Trophoblast cell (in vitro differentiated cells and primary cell): Measurements from ENCODE around the gene WTIP.

Experiments
- DNase-seq, 2 donors: peaks; one replicate each; pipeline ENCODE4 v3.0.0-alpha.2; 2016
- H2AFZ ChIP-seq: 2 replicates; pipeline ENCODE4 v1.6.1; 2013; ENCODE audit warnings: low read length, moderate library complexity, mild to moderate bottlenecking; ENCODE audit not compliant: insufficient read depth, poor library complexity
- H2AK5ac ChIP-seq: 2 replicates; pipeline ENCODE4 v1.6.1; 2013; ENCODE audit warnings: mild to moderate bottlenecking, low read length
- H2BK120ac ChIP-seq: 2 replicates; pipeline ENCODE4 v1.6.1; 2013; ENCODE audit warnings: low read length, mild to moderate bottlenecking, moderate library complexity; ENCODE audit not compliant: insufficient read depth, poor library complexity
- H2BK12ac ChIP-seq: 2 replicates; pipeline ENCODE4 v1.6.1; 2013; ENCODE audit warnings: mild to moderate bottlenecking, low read length, moderate library complexity
- H2BK5ac ChIP-seq: 2 replicates; pipeline ENCODE4 v1.6.1; 2013; ENCODE audit warnings: low read length, low read depth, moderate library complexity, mild to moderate bottlenecking; ENCODE audit not compliant: poor library complexity
- H3K14ac ChIP-seq: 2 replicates; pipeline ENCODE4 v1.6.1; 2013; ENCODE audit warnings: mild to moderate bottlenecking, low read length
- H3K18ac ChIP-seq: 2 replicates; pipeline ENCODE4 v1.6.1; 2013; ENCODE audit warnings: mild to moderate bottlenecking, low read length
- H3K23ac ChIP-seq: 2 replicates; pipeline ENCODE4 v1.6.1; 2013; ENCODE audit warnings: low read length
- H3K27ac ChIP-seq: 2 replicates; pipeline ENCODE4 v1.5.1; 2013; ENCODE audit warnings: low read depth, mild to moderate bottlenecking, inconsistent platforms, low read length, moderate library complexity
- H3K27me3 ChIP-seq: 2 replicates; pipeline ENCODE4 v1.6.1; 2013; ENCODE audit warnings: inconsistent platforms, mild to moderate bottlenecking, low read length, moderate library complexity; ENCODE audit not compliant: insufficient read depth
- H3K36me3 ChIP-seq, 2 experiments: 1 replicate in 1 of 2; 2 replicates in 1 of 2; pipeline ENCODE4 v1.6.1; 2013; ENCODE audit warnings: low read length in 2 of 2, mild to moderate bottlenecking in 2 of 2, moderate library complexity in 1 of 2; ENCODE audit not compliant: insufficient read depth in 2 of 2, control insufficient read depth in 1 of 2
- H3K4ac ChIP-seq: 2 replicates; pipeline ENCODE4 v1.6.1; 2013; ENCODE audit warnings: low read depth, mild to moderate bottlenecking, low read length, moderate library complexity
- H3K4me1 ChIP-seq, 2 experiments: 1 replicate in 1 of 2; 2 replicates in 1 of 2; pipeline ENCODE4 v1.6.1; 2013; ENCODE audit warnings: low read length in 2 of 2, mild to moderate bottlenecking in 2 of 2, moderate library complexity in 1 of 2; ENCODE audit not compliant: insufficient read depth in 2 of 2, control insufficient read depth in 1 of 2
- H3K4me2 ChIP-seq: 2 replicates; pipeline ENCODE4 v1.6.1; 2013; ENCODE audit warnings: inconsistent platforms, mild to moderate bottlenecking, low read length, moderate library complexity
- H3K4me3 ChIP-seq: 2 replicates; pipeline ENCODE4 v1.5.1; 2013; ENCODE audit warnings: mild to moderate bottlenecking, low read depth, low read length, inconsistent platforms
- H3K79me1 ChIP-seq: one replicate; pipeline ENCODE4 v1.6.1; 2013; ENCODE audit warnings: low read length
- H3K79me2 ChIP-seq: 2 replicates; pipeline ENCODE4 v1.6.1; 2013; ENCODE audit warnings: low read length, mild to moderate bottlenecking; ENCODE audit not compliant: control insufficient read depth, insufficient read depth, poor library complexity
- H3K9ac ChIP-seq: 2 replicates; pipeline ENCODE4 v1.6.1; 2013; ENCODE audit warnings: mild to moderate bottlenecking, low read length
- H3K9me3 ChIP-seq: 2 replicates; pipeline ENCODE4 v1.6.1; 2013; ENCODE audit warnings: low read depth, mild to moderate bottlenecking, control low read depth, inconsistent platforms, low read length; ENCODE audit not compliant: insufficient read depth
- H4K12ac ChIP-seq: 2 replicates; pipeline ENCODE4 v1.6.1; 2013; ENCODE audit warnings: low read depth, mild to moderate bottlenecking, low read length, moderate library complexity
- H4K8ac ChIP-seq: 2 replicates; pipeline ENCODE4 v1.6.1; 2013; ENCODE audit warnings: low read depth, mild to moderate bottlenecking, low read length, moderate library complexity
- H4K91ac ChIP-seq: one replicate; pipeline ENCODE4 v1.6.1; 2013; ENCODE audit warnings: low read depth, mild to moderate bottlenecking, low read length, moderate library complexity
- WGBS: extraction: QIAGEN DNeasy Blood & Tissue Kit; methylation state at CpG from one replicate; pipeline ENCODE4 v1.1.7; 2013; ENCODE audit warnings: missing lambda C conversion rate; ENCODE audit not compliant: insufficient read length, insufficient coverage; ENCODE audit errors: extremely low coverage; 5-methylcytosine and 5-hydroxymethylcytosine counted together

The WTIP gene

GRCh38 chr19:34457446-34457845 lies 24.1 kb upstream of the WTIP start:
- Histone ChIP-seq H2BK120ac (no peak overlapping the region), H3K79me2 (no peaks in the 10 kb centered on the region), H3K36me3 (peaks cover 8 to 38% of the 10 kb centered on the region in 2 experiments), H3K9me3 (no peaks in the 10 kb centered on the region), H2AK5ac (no peak overlapping the region), H3K14ac (no peak overlapping the region), H3K4ac (no peak overlapping the region), H3K18ac (no peak overlapping the region), H3K27ac (no peak overlapping the region), H3K23ac (no peak overlapping the region), H2BK12ac (no peak overlapping the region), H2BK5ac (no peak overlapping the region), H3K4me1 (peaks cover 3 to 5% of the 10 kb centered on the region in 2 experiments), H4K91ac (no peak overlapping the region), H4K8ac (no peak overlapping the region), H3K4me3 (no peak overlapping the region), H3K27me3 (no peaks in the 10 kb centered on the region), H4K12ac (no peak overlapping the region), H3K79me1 (no peaks in the 10 kb centered on the region), H2AFZ (no peak overlapping the region), H3K9ac (no peak overlapping the region), H3K4me2 (no peak overlapping the region)
- WGBS = no CpG with 5 or more reads among the region's 4 CpGs
- peak in 1 of 2 donors; percentile 23 for DNase-seq

- Histone ChIP-seq H3K79me1 (no peaks in the 10 kb centered on the region), H3K79me2 (no peaks in the 10 kb centered on the region), H3K4me1 (peaks cover 3 to 5% of the 10 kb centered on the region in 2 experiments), H3K27me3 (no peaks in the 10 kb centered on the region), H3K9me3 (no peaks in the 10 kb centered on the region), H3K4me3 (no peak overlapping the region), H3K27ac (no peak overlapping the region), H4K8ac (no peak overlapping the region), H4K91ac (no peak overlapping the region), H3K4me2 (no peak overlapping the region), H2AK5ac (no peak overlapping the region), H3K36me3 (peaks cover 11 to 45% of the 10 kb centered on the region in 2 experiments), H2BK12ac (no peak overlapping the region), H3K23ac (no peak overlapping the region), H3K4ac (no peak overlapping the region), H2BK5ac (no peak overlapping the region), H3K14ac (no peak overlapping the region), H3K9ac (no peak overlapping the region), H2AFZ (no peak overlapping the region), H4K12ac (no peak overlapping the region), H2BK120ac (no peak overlapping the region), H3K18ac (no peak overlapping the region)
- no CpG with 5 or more reads among the region's 5 CpGs for WGBS
- no peak for DNase-seq
Measured at GRCh38 chr19:34458677-34459076, 22.9 kb upstream of the WTIP start.

GRCh38 chr19:34459614-34460013 lies 21.9 kb upstream of the WTIP start:
- DNase-seq = peak in 1 of 2 donors; percentile 48
- no CpG with 5 or more reads among the region's 2 CpGs for WGBS
- no peak overlapping the region for H3K23ac ChIP-seq

GRCh38 chr19:34461375-34462100 lies 20.0 kb upstream of the WTIP start:
- DNase-seq = no peak
- Histone ChIP-seq H3K18ac (no peak overlapping the region), H3K79me1 (no peaks in the 10 kb centered on the region), H3K14ac (no peak overlapping the region), H2AFZ (no peak overlapping the region), H3K23ac (no peak overlapping the region), H2BK12ac (no peak overlapping the region), H3K4ac (no peak overlapping the region), H2BK5ac (no peak overlapping the region), H4K8ac (no peak overlapping the region), H3K4me1 (peaks cover 3 to 5% of the 10 kb centered on the region in 2 experiments), H3K36me3 (peaks cover 25 to 53% of the 10 kb centered on the region in 2 experiments), H3K27ac (no peak overlapping the region), H3K4me3 (no peak overlapping the region), H3K4me2 (no peak overlapping the region), H3K27me3 (no peaks in the 10 kb centered on the region), H3K79me2 (no peaks in the 10 kb centered on the region), H2BK120ac (no peak overlapping the region), H4K12ac (no peak overlapping the region), H4K91ac (no peak overlapping the region), H3K9ac (no peak overlapping the region), H2AK5ac (no peak overlapping the region), H3K9me3 (no peaks in the 10 kb centered on the region)
- no CpG with 5 or more reads among the region's 5 CpGs for WGBS

More at GRCh38 chr19:34459614-34460013, 21.9 kb upstream of the WTIP start:
- H2BK12ac ChIP-seq = no peak overlapping the region
- no peaks in the 10 kb centered on the region for H3K79me1 ChIP-seq
- no peak overlapping the region for H3K18ac ChIP-seq
- no peaks in the 10 kb centered on the region for H3K79me2 ChIP-seq
- H3K27ac ChIP-seq = no peak overlapping the region
- no peak overlapping the region for H3K9ac ChIP-seq
- H2AFZ ChIP-seq = no peak overlapping the region
- no peaks in the 10 kb centered on the region for H3K27me3 ChIP-seq
- peaks cover 3 to 5% of the 10 kb centered on the region in 2 experiments for H3K4me1 ChIP-seq
- no peaks in the 10 kb centered on the region for H3K9me3 ChIP-seq
- no peak overlapping the region for H2BK5ac ChIP-seq
- H2BK120ac ChIP-seq = no peak overlapping the region
- no peak overlapping the region for H4K12ac ChIP-seq
- no peak overlapping the region for H3K4me2 ChIP-seq
- H3K14ac ChIP-seq = no peak overlapping the region
- H2AK5ac ChIP-seq = no peak overlapping the region
- peaks cover 15 to 46% of the 10 kb centered on the region in 2 experiments for H3K36me3 ChIP-seq
- H4K8ac ChIP-seq = no peak overlapping the region
- H3K4me3 ChIP-seq = no peak overlapping the region
- no peak overlapping the region for H4K91ac ChIP-seq
- H3K4ac ChIP-seq = no peak overlapping the region
